Neural cell (in vitro differentiated cells): ENCODE measurements around the gene MALL. TPM values are rescaled to one million over a fixed set of nuclear protein-coding genes. Genes with fewer than 3 reads are reported as not detected.

Experiments
- H2AFZ ChIP-seq: fragments of 200-600, 300-800 bp; sonication (generic), shearing (Covaris generic); 2 replicates; pipeline ENCODE4 v1.6.0; 2014; ENCODE audit warnings: low read depth, mild to moderate bottlenecking, antibody characterized with exemption, low read length, moderate library complexity
- H3F3A ChIP-seq: fragments of 200-600 bp; shearing (Covaris generic); 2 replicates; pipeline ENCODE4 v1.6.1; 2016; ENCODE audit warnings: mild to moderate bottlenecking, moderate library complexity, mixed read lengths, antibody characterized with exemption, low read length; ENCODE audit not compliant: insufficient read depth, poor library complexity, severe bottlenecking
- H3K27ac ChIP-seq: fragments of 200-600, 300-800 bp; sonication (generic), shearing (Covaris generic); 2 replicates; pipeline ENCODE4 v1.5.1; 2014; ENCODE audit warnings: mild to moderate bottlenecking, low read length, moderate library complexity
- H3K27me3 ChIP-seq: fragments of 300-800, 200-600 bp; sonication (generic), shearing (Covaris generic); 2 replicates; pipeline ENCODE4 v1.6.0; 2014; ENCODE audit warnings: mild to moderate bottlenecking, low read depth, low read length, moderate library complexity; ENCODE audit not compliant: insufficient read depth
- H3K36me3 ChIP-seq: fragments of 300-800, 200-600 bp; sonication (generic), shearing (Covaris generic); 2 replicates; pipeline ENCODE4 v1.5.1; 2014; ENCODE audit warnings: mild to moderate bottlenecking, antibody characterized with exemption, low read length, moderate library complexity; ENCODE audit not compliant: insufficient read depth
- H3K4me2 ChIP-seq: fragments of 300-800, 200-600 bp; sonication (generic), shearing (Covaris generic); 2 replicates; pipeline ENCODE4 v1.6.0; 2014; ENCODE audit warnings: mild to moderate bottlenecking, low read length
- H3K4me3 ChIP-seq: fragments of 300-800, 200-600 bp; sonication (generic), shearing (Covaris generic); 2 replicates; pipeline ENCODE4 v1.5.1; 2014; ENCODE audit warnings: mild to moderate bottlenecking, low read length, moderate library complexity
- H3K79me2 ChIP-seq: fragments of 200-600 bp; shearing (Covaris generic); replicated peaks from 2 replicates; pipeline ENCODE4 v1.6.0; 2014; ENCODE audit warnings: mild to moderate bottlenecking, low read length, moderate library complexity; ENCODE audit not compliant: insufficient read depth
- H3K9ac ChIP-seq: fragments of 300-800, 200-600 bp; sonication (generic), shearing (Covaris generic); 2 replicates; pipeline ENCODE4 v1.6.1; 2016; ENCODE audit warnings: mild to moderate bottlenecking, low read length, mixed read lengths
- H3K9me2 ChIP-seq: fragments of 200-600 bp; shearing (Covaris generic); 2 replicates; pipeline ENCODE4 v1.6.1; 2016; ENCODE audit warnings: mild to moderate bottlenecking, low read length, mixed read lengths; ENCODE audit not compliant: insufficient read depth
- H3K9me3 ChIP-seq: fragments of 200-600, 300-800 bp; sonication (generic), shearing (Covaris generic); 2 replicates; pipeline ENCODE4 v1.6.1; 2016; ENCODE audit warnings: mild to moderate bottlenecking, mixed run types, low read length, moderate library complexity, mixed read lengths
- H4K20me1 ChIP-seq: fragments of 200-600 bp; shearing (Covaris generic); 2 replicates; pipeline ENCODE4 v1.6.1; 2016; ENCODE audit warnings: mild to moderate bottlenecking, mixed run types; ENCODE audit not compliant: insufficient read depth
- CTCF ChIP-seq: fragments of 450-650 bp; IDR thresholded peaks from 2 replicates; pipeline ENCODE4 v1.5.1; 2014; ENCODE audit warnings: antibody characterized with exemption, mild to moderate bottlenecking, moderate library complexity; ENCODE audit not compliant: poor library complexity, severe bottlenecking
- EP300 ChIP-seq: fragments of 450-650 bp; conservative IDR thresholded peaks from 2 replicates; pipeline ENCODE4 v1.6.1; 2014; ENCODE audit warnings: antibody characterized with exemption, mild to moderate bottlenecking, moderate library complexity; ENCODE audit not compliant: poor library complexity, severe bottlenecking
- EZH2 ChIP-seq: fragments of 200-600, 300-800 bp; shearing (Covaris generic), sonication (generic); IDR thresholded peaks from 2 replicates; pipeline ENCODE4 v1.6.1; 2014; ENCODE audit warnings: antibody characterized with exemption, low read length, borderline replicate concordance, mild to moderate bottlenecking; ENCODE audit not compliant: insufficient read depth, poor library complexity, severe bottlenecking
- MXI1 ChIP-seq: fragments of 450-650 bp; conservative IDR thresholded peaks from 2 replicates; pipeline ENCODE4 v1.6.1; 2014; ENCODE audit warnings: antibody characterized with exemption, mild to moderate bottlenecking; ENCODE audit not compliant: poor library complexity, severe bottlenecking
- POLR2AphosphoS5 ChIP-seq: IDR thresholded peaks from 2 replicates; pipeline ENCODE4 v1.6.1; 2012
- RAD21 ChIP-seq: fragments of 450-650 bp; conservative IDR thresholded peaks from 2 replicates; pipeline ENCODE4 v1.6.1; 2014; ENCODE audit warnings: antibody characterized with exemption, mild to moderate bottlenecking, moderate library complexity
- REST ChIP-seq: IDR thresholded peaks from 2 replicates; pipeline ENCODE4 v1.6.1; 2012; ENCODE audit warnings: borderline replicate concordance
- SMC3 ChIP-seq: fragments of 450-650 bp; conservative IDR thresholded peaks from 2 replicates; pipeline ENCODE4 v1.6.1; 2014; ENCODE audit warnings: antibody characterized with exemption, mild to moderate bottlenecking, moderate library complexity; ENCODE audit not compliant: poor library complexity
- TAF1 ChIP-seq: IDR thresholded peaks from 2 replicates; pipeline ENCODE4 v1.6.1; 2012; ENCODE audit warnings: low read depth
- polyA plus RNA-seq: library from polyadenylated mRNA; depleted of rRNA; stranded (reverse); fragments of >200 nt; gene quantifications from 2 replicates; pipeline ENCODE4 v1.2.3, GENCODE V29; 2014

Gene MALL
- polyA plus RNA-seq, 1 donor from 2014 or later, result not detected

GRCh38 chr2:110100480-110100879 lies 15.1 kb downstream of the MALL start:
- Histone ChIP-seq H3K4me2 (no peak overlapping the region), H3K9me3 (no peaks in the 10 kb centered on the region), H3K27ac (no peak overlapping the region), H3K9me2 (no peaks in the 10 kb centered on the region), H2AFZ (no peak overlapping the region), H3K79me2 (no peaks in the 10 kb centered on the region), H3K9ac (no peak overlapping the region), H4K20me1 (no peaks in the 10 kb centered on the region), H3K36me3 (no peaks in the 10 kb centered on the region), H3K27me3 (no peaks in the 10 kb centered on the region), H3F3A (no peaks in the 10 kb centered on the region), H3K4me3 (no peak overlapping the region)
- TF ChIP-seq RAD21 (no peak), CTCF (no peak), REST (no peak), EZH2 (no peak), EP300 (no peak), SMC3 (no peak), TAF1 (no peak), MXI1 (no peak), POLR2AphosphoS5 (no peak)

GRCh38 chr2:110099471-110100225 lies 16.0 kb downstream of the MALL start:
- Histone ChIP-seq H3K4me2 (no peak overlapping the region), H4K20me1 (no peaks in the 10 kb centered on the region), H3K79me2 (no peaks in the 10 kb centered on the region), H3K9me2 (no peaks in the 10 kb centered on the region), H2AFZ (no peak overlapping the region), H3K4me3 (no peak overlapping the region), H3K27me3 (no peaks in the 10 kb centered on the region), H3F3A (no peaks in the 10 kb centered on the region), H3K27ac (no peak overlapping the region), H3K36me3 (no peaks in the 10 kb centered on the region), H3K9ac (no peak overlapping the region), H3K9me3 (no peaks in the 10 kb centered on the region)
- TF ChIP-seq MXI1, result no peak
- no peak for TF ChIP-seq TAF1
- TF ChIP-seq EP300, result no peak
- no peak for TF ChIP-seq POLR2AphosphoS5
- no peak for TF ChIP-seq REST
